K562 (cell line): ENCODE results near the gene C12orf42.

Source experiments
- JUN ChIP-seq, 2 experiments: sonication (generic) in 1 of 2; formaldehyde crosslinking in 1 of 2; IDR thresholded peaks; 2 replicates each; pipeline versions ENCODE4 v1.6.1 to v1.8.0; 2012 to 2022; ENCODE audit warnings: borderline replicate concordance in 2 of 2, mild to moderate bottlenecking in 2 of 2, improper control_type of control experiment in 1 of 2, low read depth in 1 of 2, low read length in 1 of 2, missing genetic modification reagents in 1 of 2
- KLF13 ChIP-seq: fragments of 450-650 bp; IDR thresholded peaks from 2 replicates; pipeline ENCODE4 v1.6.1; 2016; ENCODE audit warnings: missing genetic modification characterization, low read depth, mild to moderate bottlenecking, missing compliant biosample characterization, moderate library complexity, borderline replicate concordance
- KLF6 ChIP-seq: fragments of 250-450 bp; sonication (Bioruptor Pico); IDR thresholded peaks from 2 replicates; pipeline ENCODE4 v1.4.0; 2020; ENCODE audit warnings: mild to moderate bottlenecking, moderate library complexity, borderline replicate concordance
- NUFIP1 ChIP-seq: fragments of 450-650 bp; IDR thresholded peaks from 2 replicates; pipeline ENCODE4 v1.6.1; 2018; ENCODE audit not compliant: partially characterized antibody
- SP1 ChIP-seq: sonication (generic); formaldehyde crosslinking; IDR thresholded peaks from 2 replicates; pipeline ENCODE4 v1.8.1; 2022; ENCODE audit warnings: mild to moderate bottlenecking, missing genetic modification reagents
- ZNF197 ChIP-seq: fragments of 200-800 bp; sonication (Bioruptor generic); IDR thresholded peaks from 2 replicates; pipeline ENCODE4 v1.6.1; 2016; ENCODE audit warnings: low read depth, missing genetic modification characterization, missing compliant biosample characterization
- ZNF274 ChIP-seq: IDR thresholded peaks from 2 replicates; pipeline ENCODE4 v1.6.1; 2011; ENCODE audit warnings: low read depth, mild to moderate bottlenecking, low read length, moderate library complexity, borderline replicate concordance
- TF ChIP-seq, protein P1 (sequence below), 2 experiments: fragments of 450-650 bp; formaldehyde crosslinking in 1 of 2; IDR thresholded peaks; 2 replicates each; pipeline versions ENCODE4 v1.4.0 to v1.6.1; 2014 to 2020; ENCODE audit warnings: mild to moderate bottlenecking in 2 of 2, borderline replicate concordance in 1 of 2, low read depth in 1 of 2
- TF ChIP-seq, protein P2 (sequence below), 3 experiments: IDR thresholded peaks in 2 of 3; conservative IDR thresholded peaks in 1 of 3; 2 replicates each; pipeline ENCODE4 v1.5.1; 2011 to 2012; ENCODE audit warnings: low read length in 3 of 3, mild to moderate bottlenecking in 3 of 3, control low read depth in 2 of 3, improper control_type of control experiment in 1 of 3, inconsistent platforms in 1 of 3, low read depth in 1 of 3, mixed read lengths in 1 of 3, moderate library complexity in 1 of 3; ENCODE audit not compliant: insufficient read depth in 2 of 3

DNA sequence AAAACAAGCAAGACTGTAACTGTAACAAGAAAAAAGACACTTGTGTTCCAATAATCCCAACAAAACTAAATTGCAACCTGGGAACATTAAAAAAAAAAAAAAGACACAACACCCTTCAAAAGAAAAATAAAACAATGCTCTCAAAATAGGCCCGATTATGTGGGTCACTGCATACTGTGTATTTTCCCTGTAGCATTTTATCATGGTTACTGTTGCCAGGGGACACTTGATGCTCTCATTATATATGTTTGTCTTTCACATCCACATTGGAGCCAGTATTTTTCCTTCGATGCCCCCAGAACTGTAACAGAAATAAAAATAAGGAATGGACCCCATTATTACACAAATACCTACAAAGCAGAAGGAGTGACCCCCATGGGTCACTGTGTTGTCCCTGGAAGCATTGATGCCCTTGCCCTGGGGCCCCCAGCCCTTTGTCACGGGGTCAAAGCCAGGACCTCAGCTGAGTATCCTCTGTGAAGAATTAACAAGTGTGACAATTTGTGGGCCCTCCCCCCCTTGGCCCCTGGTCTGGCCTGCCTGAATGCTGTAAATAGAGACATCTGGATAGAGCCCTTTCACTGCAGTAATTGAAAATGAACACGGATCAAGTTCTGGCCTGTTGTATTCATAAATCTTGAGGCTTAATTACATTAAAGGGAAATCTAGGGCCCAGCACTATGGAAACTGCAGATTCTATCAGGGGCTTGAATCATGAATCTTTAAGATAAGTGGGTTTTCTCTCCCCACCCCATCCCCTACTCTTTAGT, 72.8 kb downstream of the C12orf42 start:
- TF ChIP-seq SP1 (CRISPR knock-in tag) (no peak), KLF13 (tag) (no peak), KLF6 (no peak), JUN (IDR thresholded peaks at IDR 0.05; ENCODE audit: borderline replicate concordance, low read depth, low read length) (no peak), JUN (CRISPR knock-in tag; IDR thresholded peaks at IDR 0.05; ENCODE audit: borderline replicate concordance) (no peak), ZNF274 (no peak), ZNF197 (CRISPR knock-in tag) (no peak), NUFIP1 (no peak)
- TF ChIP-seq, protein P1, sequence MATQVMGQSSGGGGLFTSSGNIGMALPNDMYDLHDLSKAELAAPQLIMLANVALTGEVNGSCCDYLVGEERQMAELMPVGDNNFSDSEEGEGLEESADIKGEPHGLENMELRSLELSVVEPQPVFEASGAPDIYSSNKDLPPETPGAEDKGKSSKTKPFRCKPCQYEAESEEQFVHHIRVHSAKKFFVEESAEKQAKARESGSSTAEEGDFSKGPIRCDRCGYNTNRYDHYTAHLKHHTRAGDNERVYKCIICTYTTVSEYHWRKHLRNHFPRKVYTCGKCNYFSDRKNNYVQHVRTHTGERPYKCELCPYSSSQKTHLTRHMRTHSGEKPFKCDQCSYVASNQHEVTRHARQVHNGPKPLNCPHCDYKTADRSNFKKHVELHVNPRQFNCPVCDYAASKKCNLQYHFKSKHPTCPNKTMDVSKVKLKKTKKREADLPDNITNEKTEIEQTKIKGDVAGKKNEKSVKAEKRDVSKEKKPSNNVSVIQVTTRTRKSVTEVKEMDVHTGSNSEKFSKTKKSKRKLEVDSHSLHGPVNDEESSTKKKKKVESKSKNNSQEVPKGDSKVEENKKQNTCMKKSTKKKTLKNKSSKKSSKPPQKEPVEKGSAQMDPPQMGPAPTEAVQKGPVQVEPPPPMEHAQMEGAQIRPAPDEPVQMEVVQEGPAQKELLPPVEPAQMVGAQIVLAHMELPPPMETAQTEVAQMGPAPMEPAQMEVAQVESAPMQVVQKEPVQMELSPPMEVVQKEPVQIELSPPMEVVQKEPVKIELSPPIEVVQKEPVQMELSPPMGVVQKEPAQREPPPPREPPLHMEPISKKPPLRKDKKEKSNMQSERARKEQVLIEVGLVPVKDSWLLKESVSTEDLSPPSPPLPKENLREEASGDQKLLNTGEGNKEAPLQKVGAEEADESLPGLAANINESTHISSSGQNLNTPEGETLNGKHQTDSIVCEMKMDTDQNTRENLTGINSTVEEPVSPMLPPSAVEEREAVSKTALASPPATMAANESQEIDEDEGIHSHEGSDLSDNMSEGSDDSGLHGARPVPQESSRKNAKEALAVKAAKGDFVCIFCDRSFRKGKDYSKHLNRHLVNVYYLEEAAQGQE (IDR thresholded peaks at IDR 0.05; ENCODE audit: borderline replicate concordance): no peak
- TF ChIP-seq, protein P1 (CRISPR knock-in tag; IDR thresholded peaks at IDR 0.05; ENCODE audit: low read depth): no peak
- TF ChIP-seq, protein P2, sequence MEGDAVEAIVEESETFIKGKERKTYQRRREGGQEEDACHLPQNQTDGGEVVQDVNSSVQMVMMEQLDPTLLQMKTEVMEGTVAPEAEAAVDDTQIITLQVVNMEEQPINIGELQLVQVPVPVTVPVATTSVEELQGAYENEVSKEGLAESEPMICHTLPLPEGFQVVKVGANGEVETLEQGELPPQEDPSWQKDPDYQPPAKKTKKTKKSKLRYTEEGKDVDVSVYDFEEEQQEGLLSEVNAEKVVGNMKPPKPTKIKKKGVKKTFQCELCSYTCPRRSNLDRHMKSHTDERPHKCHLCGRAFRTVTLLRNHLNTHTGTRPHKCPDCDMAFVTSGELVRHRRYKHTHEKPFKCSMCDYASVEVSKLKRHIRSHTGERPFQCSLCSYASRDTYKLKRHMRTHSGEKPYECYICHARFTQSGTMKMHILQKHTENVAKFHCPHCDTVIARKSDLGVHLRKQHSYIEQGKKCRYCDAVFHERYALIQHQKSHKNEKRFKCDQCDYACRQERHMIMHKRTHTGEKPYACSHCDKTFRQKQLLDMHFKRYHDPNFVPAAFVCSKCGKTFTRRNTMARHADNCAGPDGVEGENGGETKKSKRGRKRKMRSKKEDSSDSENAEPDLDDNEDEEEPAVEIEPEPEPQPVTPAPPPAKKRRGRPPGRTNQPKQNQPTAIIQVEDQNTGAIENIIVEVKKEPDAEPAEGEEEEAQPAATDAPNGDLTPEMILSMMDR (IDR thresholded peaks at IDR 0.05 in 2 of 3, conservative IDR thresholded peaks at IDR 0.05 in 1 of 3; ENCODE audit: insufficient read depth in 2 of 3, low read depth in 1 of 3, low read length in 3 of 3): no peak
